GM12891 (cell line): Measurements from ENCODE around the gene PLAAT1.

Experiments
- DNase-seq: peaks from one replicate; pipeline ENCODE4 v3.0.0; 2011; ENCODE audit warnings: low spot score; ENCODE audit not compliant: insufficient read length
- FAIRE-seq: peaks from 2 replicates; lab custom pipeline; 2011; peaks lifted over from hg19 to GRCh38; lab: Jason Lieb, UNC
- PAX5 ChIP-seq: IDR thresholded peaks from 2 replicates; pipeline ENCODE4 v1.6.1; 2011; ENCODE audit warnings: low read length, moderate library complexity, mild to moderate bottlenecking; ENCODE audit not compliant: insufficient read depth, severe bottlenecking
- POLR2A ChIP-seq: IDR thresholded peaks from 2 replicates; pipeline ENCODE4 v1.6.1; 2011; ENCODE audit warnings: low read depth, low read length, control low read depth
- POLR2AphosphoS5 ChIP-seq: IDR thresholded peaks from 2 replicates; pipeline ENCODE4 v1.6.1; 2011; ENCODE audit warnings: low read depth, low read length, control low read depth
- POU2F2 ChIP-seq: IDR thresholded peaks from 2 replicates; pipeline ENCODE4 v1.6.1; 2011; ENCODE audit warnings: low read depth, mild to moderate bottlenecking, control low read depth, low read length, moderate library complexity
- SPI1 ChIP-seq: IDR thresholded peaks from 2 replicates; pipeline ENCODE4 v1.6.1; 2011; ENCODE audit warnings: low read depth, low read length, control low read depth
- TAF1 ChIP-seq: IDR thresholded peaks from 2 replicates; pipeline ENCODE4 v1.6.1; 2011; ENCODE audit warnings: low read depth, low read length, control low read depth

Gene PLAAT1

GRCh38 chr3:193301433-193301832 is 60.4 kb downstream of the PLAAT1 start:
- DNase-seq (no peak), FAIRE-seq (no peak)
- TF ChIP-seq POU2F2 (no peak), POLR2AphosphoS5 (no peak), POLR2A (no peak), TAF1 (no peak), SPI1 (no peak), PAX5 (no peak)

- no peak for FAIRE-seq
- TF ChIP-seq TAF1, result no peak
- no peak for TF ChIP-seq POLR2AphosphoS5
- no peak for TF ChIP-seq POLR2A
- no peak for TF ChIP-seq PAX5
- no peak for DNase-seq
These were observed 64.3 kb downstream of the PLAAT1 start for GRCh38 chr3:193305356-193305755.

DNA sequence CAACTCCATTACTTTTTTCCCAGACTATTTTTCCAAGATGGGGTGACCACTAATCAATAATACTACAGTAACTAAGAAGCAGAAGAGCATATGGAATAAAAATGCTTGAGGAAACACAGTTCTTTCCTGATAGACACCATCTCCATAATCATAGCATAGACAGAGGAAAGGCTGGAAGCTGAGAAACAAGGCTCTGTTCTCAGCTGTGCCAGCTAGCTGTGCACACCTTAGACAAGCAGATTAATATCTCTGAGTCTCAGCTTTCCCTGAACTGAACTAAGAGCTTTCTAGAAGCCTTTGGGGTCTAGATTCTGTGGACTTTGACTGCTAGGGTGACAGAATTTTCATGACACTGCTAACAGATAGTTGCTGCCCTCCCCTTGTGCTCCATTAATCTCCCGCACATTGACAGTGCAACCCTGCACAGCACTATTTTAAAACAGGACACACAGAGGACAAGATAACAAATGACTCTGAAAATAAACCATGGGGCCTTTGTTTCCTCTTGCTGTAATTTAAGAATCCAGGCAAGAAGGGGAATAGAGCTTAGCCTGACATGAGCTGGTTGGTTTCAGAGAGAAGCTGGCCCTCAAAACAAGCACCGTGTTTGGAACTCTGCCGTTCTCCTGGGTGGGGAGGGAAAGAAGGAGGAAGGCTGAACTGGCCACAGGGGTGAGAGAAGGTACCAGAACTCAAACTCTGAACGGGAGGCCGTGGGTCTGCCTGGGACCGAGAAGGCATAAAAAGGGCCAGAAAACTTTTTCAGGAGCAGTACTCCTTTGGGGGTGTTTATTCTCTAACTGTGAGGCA is 70.1 kb downstream of the PLAAT1 start:
- no peak for DNase-seq
- no peak for FAIRE-seq

GRCh38 chr3:193313061-193313958 is 72.3 kb downstream of the PLAAT1 start:
- DNase-seq (no peak), FAIRE-seq (no peak)
- TF ChIP-seq PAX5, result no peak
- TF ChIP-seq TAF1, result no peak
- TF ChIP-seq SPI1, result no peak
- TF ChIP-seq POU2F2, result no peak
- no peak for TF ChIP-seq POLR2AphosphoS5
- no peak for TF ChIP-seq POLR2A

More for the DNA sequence above, 70.1 kb downstream of the PLAAT1 start:
- TF ChIP-seq POU2F2 (no peak), PAX5 (no peak), POLR2A (no peak), SPI1 (no peak), TAF1 (no peak), POLR2AphosphoS5 (no peak)

GRCh38 chr3:193314161-193314560 is 73.1 kb downstream of the PLAAT1 start:
- no peak for FAIRE-seq
- TF ChIP-seq POLR2A (no peak), PAX5 (no peak), TAF1 (no peak), POU2F2 (no peak), SPI1 (no peak), POLR2AphosphoS5 (no peak)
- DNase-seq, result no peak

DNA sequence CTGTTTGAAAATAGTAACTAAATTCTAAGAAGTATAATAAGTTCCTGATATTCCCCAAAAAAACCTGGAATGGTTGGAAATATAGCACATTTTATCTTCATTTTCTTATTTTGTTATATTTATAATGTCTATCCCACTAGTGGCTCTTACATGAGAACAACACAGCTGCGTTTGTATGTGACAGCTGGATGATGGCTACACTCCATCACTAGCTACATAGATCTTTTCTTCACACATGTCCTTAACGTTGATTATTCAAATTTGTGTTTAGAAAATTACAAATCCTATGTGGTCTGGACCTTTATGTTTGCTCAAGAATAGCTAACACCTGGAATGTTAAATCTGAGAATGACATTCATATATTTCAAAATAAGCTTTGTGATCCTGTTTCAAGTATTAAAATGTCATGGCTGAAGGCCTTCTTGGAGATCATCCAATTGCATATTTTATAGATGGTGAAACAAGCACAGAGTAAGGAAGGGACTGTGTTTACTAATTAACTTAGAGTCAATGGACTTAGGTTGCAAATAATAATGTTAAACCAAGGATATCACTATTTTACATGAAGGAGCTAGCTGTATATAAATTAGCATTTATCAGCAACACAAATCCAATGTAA is 76.8 kb downstream of the PLAAT1 start:
- TF ChIP-seq PAX5 (no peak), SPI1 (no peak), POLR2AphosphoS5 (no peak), POU2F2 (no peak), TAF1 (no peak), POLR2A (no peak)
- FAIRE-seq (no peak), DNase-seq (no peak)
